Measurements from ENCODE around the gene BDH1. TPM values are rescaled to one million over a fixed set of nuclear protein-coding genes. Genes with fewer than 3 reads are reported as not detected.
A peak's percentile ranks its signal among the peaks of the same experiment; 100 is the strongest.

The BDH1 gene
- total RNA-seq, 4 donors from 2014 or later: 44.4 to 60.6 (median 52.2) TPM

DNA sequence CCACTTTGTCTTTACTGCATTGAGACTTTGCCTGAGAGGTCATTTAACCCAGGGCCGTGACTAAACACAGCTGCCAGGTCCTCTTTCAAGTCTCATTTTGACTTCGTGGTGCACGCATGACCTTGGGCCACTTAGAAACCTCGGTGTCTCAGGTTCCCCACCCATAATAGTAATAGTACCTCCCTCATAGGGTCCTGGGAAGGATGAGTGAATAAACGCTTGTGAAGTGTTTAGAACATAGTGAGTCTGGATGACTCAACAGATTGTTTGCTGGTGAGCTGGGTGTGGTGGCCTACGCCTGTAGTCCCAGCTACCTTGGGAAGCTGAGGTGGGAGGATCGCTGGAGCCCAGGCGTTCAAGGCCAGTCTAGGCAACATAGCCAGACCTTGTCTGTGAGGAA, 56.3 kb downstream of the BDH1 start:
- H3K27me3 ChIP-seq: no peaks in the 10 kb centered on the region
- 50 to 67% methylated on average over 2 to 7 of the region's 8 CpGs for WGBS, 2 donors
- no peaks in the 10 kb centered on the region for H3K9me3 ChIP-seq
- DNase-seq: no peak
- no peak for TF ChIP-seq CTCF (IDR thresholded peaks at IDR 0.05)
- no peak for TF ChIP-seq POLR2A (IDR thresholded peaks at IDR 0.05)
- H3K27ac ChIP-seq: peak overlapping the region in 3 of 4 donors; percentile 55 to 76 (median 74)
- intact Hi-C loops (cut with DNase I): no loop called here
- peaks cover 18 to 80% (median 29%) of the 10 kb centered on the region in 3 donors for H3K4me1 ChIP-seq
- H3K4me3 ChIP-seq: no peak overlapping the region
- no peaks in the 10 kb centered on the region for H3K36me3 ChIP-seq

- Histone ChIP-seq H3K4me3 (no peak overlapping the region), H3K4me1 (peaks cover 18 to 80% (median 27%) of the 10 kb centered on the region in 3 donors), H3K27me3 (no peaks in the 10 kb centered on the region), H3K36me3 (no peaks in the 10 kb centered on the region), H3K9me3 (no peaks in the 10 kb centered on the region), H3K27ac (peak overlapping the region in 3 of 4 donors; percentile 55 to 76 (median 74))
- DNase-seq: no peak
- TF ChIP-seq POLR2A (IDR thresholded peaks at IDR 0.05) (no peak), CTCF (IDR thresholded peaks at IDR 0.05) (no peak)
- intact Hi-C loops (cut with DNase I): no loop called here
- 91 to 98% methylated on average over 9 to 25 of the region's 60 CpGs for WGBS, 2 donors
These were observed 57.1 kb downstream of the BDH1 start for GRCh38 chr3:197498499-197499241.

DNA sequence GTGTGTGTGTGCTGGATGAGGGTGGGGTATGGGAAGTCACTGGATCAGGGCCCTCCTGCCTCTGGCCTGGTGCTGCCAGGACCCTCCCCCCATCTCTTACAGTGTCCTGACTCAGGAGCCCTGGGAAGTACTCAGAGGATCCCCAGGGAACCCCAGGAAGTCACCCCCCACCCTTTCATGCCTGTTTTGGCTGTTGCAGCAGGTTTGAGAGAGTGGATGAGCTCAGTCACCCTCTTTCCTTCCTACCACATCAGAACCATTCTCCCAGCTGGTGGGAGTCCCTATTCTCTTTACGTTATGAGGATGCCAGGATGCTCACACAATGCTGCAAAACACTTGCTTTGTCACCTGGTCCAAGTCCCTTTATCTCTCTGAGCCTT, 59.0 kb downstream of the BDH1 start:
- Histone ChIP-seq H3K4me3 (no peak overlapping the region), H3K27ac (peak overlapping the region in 3 of 4 donors; percentile 37 to 83 (median 82)), H3K27me3 (no peaks in the 10 kb centered on the region), H3K4me1 (peaks cover 15 to 69% (median 23%) of the 10 kb centered on the region in 3 donors), H3K36me3 (no peaks in the 10 kb centered on the region), H3K9me3 (no peaks in the 10 kb centered on the region)
- intact Hi-C loops (cut with DNase I): no loop called here
- WGBS, 2 donors: 78 to 100% methylated on average over 1 of the region's 1 CpG
- TF ChIP-seq POLR2A (IDR thresholded peaks at IDR 0.05) (no peak), CTCF (IDR thresholded peaks at IDR 0.05) (no peak)
- no peak for DNase-seq

- intact Hi-C loops (cut with DNase I): no loop called here
- H3K27ac ChIP-seq: peak overlapping the region in 3 of 4 donors; percentile 37 to 83 (median 82)
- 84 to 89% methylated on average over 6 to 9 of the region's 9 CpGs for WGBS, 2 donors
These were observed 59.6 kb downstream of the BDH1 start for GRCh38 chr3:197495999-197496745.

More at GRCh38 chr3:197495999-197496745, 59.6 kb downstream of the BDH1 start:
- Histone ChIP-seq H3K9me3 (no peaks in the 10 kb centered on the region), H3K36me3 (no peaks in the 10 kb centered on the region), H3K27me3 (no peaks in the 10 kb centered on the region), H3K4me3 (no peak overlapping the region), H3K4me1 (peaks cover 14 to 64% (median 23%) of the 10 kb centered on the region in 3 donors)
- no peak for TF ChIP-seq POLR2A (IDR thresholded peaks at IDR 0.05)
- TF ChIP-seq CTCF (IDR thresholded peaks at IDR 0.05): no peak
- no peak for DNase-seq

Measured in esophagus squamous epithelium (tissue), 5 donors.